Astrocyte (in vitro differentiated cells and primary cell): ENCODE data around the gene EBF4. TPM values are rescaled to one million over a fixed set of nuclear protein-coding genes. Genes with fewer than 3 reads are reported as not detected.
A peak's percentile ranks its signal among the peaks of the same experiment; 100 is the strongest.

Experiments
- DNase-seq: peaks from one replicate; pipeline ENCODE4 v3.0.0-alpha.2; 2010; ENCODE audit warnings: low read depth
- FAIRE-seq: peaks from 2 replicates; lab custom pipeline; 2011; peaks lifted over from hg19 to GRCh38; lab: Jason Lieb, UNC
- H2AFZ ChIP-seq: 2 replicates; pipeline ENCODE4 v1.6.0; 2012; ENCODE audit warnings: low read depth, low read length, inconsistent platforms
- H3K27ac ChIP-seq: 2 replicates; pipeline ENCODE4 v1.5.1; 2011; ENCODE audit warnings: low read depth, low read length, inconsistent platforms
- H3K27me3 ChIP-seq: 2 replicates; pipeline ENCODE4 v1.6.0; 2011; ENCODE audit warnings: low read length, inconsistent platforms; ENCODE audit not compliant: insufficient read depth
- H3K36me3 ChIP-seq: 2 replicates; pipeline ENCODE4 v1.5.1; 2011; ENCODE audit warnings: low read length, inconsistent platforms; ENCODE audit not compliant: insufficient read depth
- H3K4me1 ChIP-seq: 2 replicates; pipeline ENCODE4 v1.5.1; 2011; ENCODE audit warnings: low read length, inconsistent platforms; ENCODE audit not compliant: insufficient read depth
- H3K4me2 ChIP-seq: 2 replicates; pipeline ENCODE4 v1.6.0; 2012; ENCODE audit warnings: low read length, inconsistent platforms
- H3K4me3 ChIP-seq: 2 replicates; pipeline ENCODE4 v1.5.1; 2011; ENCODE audit warnings: low read depth, mild to moderate bottlenecking, low read length, inconsistent platforms; ENCODE audit not compliant: insufficient read depth
- H3K79me2 ChIP-seq: 2 replicates; pipeline ENCODE4 v1.6.0; 2012; ENCODE audit warnings: mild to moderate bottlenecking, low read length, inconsistent platforms; ENCODE audit not compliant: insufficient read depth
- H3K9ac ChIP-seq: 2 replicates; pipeline ENCODE4 v1.6.0; 2012; ENCODE audit warnings: mild to moderate bottlenecking, low read length, inconsistent platforms
- H3K9me3 ChIP-seq: 2 replicates; pipeline ENCODE4 v1.5.1; 2012; ENCODE audit warnings: low read depth, mild to moderate bottlenecking, low read length, inconsistent platforms; ENCODE audit not compliant: insufficient read depth
- H4K20me1 ChIP-seq: 2 replicates; pipeline ENCODE4 v1.6.0; 2012; ENCODE audit warnings: low read length, inconsistent platforms; ENCODE audit not compliant: insufficient read depth
- H3K27ac Mint-ChIP-seq: one replicate; pipeline ENCODE4 v1.8.0; 2021; ENCODE audit warnings: mild to moderate bottlenecking, mixed read lengths; ENCODE audit not compliant: unreplicated experiment
- H3K27me3 Mint-ChIP-seq: one replicate; pipeline ENCODE4 v1.8.0; 2021; ENCODE audit warnings: low read depth, mixed read lengths; ENCODE audit not compliant: unreplicated experiment
- H3K36me3 Mint-ChIP-seq: one replicate; pipeline ENCODE4 v1.8.0; 2021; ENCODE audit warnings: low read depth, mixed read lengths; ENCODE audit not compliant: unreplicated experiment
- H3K4me1 Mint-ChIP-seq: one replicate; pipeline ENCODE4 v1.8.0; 2021; ENCODE audit warnings: low read depth, mixed read lengths; ENCODE audit not compliant: unreplicated experiment
- H3K4me3 Mint-ChIP-seq: one replicate; pipeline ENCODE4 v1.8.0; 2021; ENCODE audit warnings: mild to moderate bottlenecking, moderate library complexity, mixed read lengths; ENCODE audit not compliant: unreplicated experiment
- H3K9me3 Mint-ChIP-seq: one replicate; pipeline ENCODE4 v1.8.0; 2021; ENCODE audit warnings: mild to moderate bottlenecking, mixed read lengths; ENCODE audit not compliant: unreplicated experiment
- EZH2 ChIP-seq: IDR thresholded peaks from 2 replicates; pipeline ENCODE4 v1.6.1; 2012; ENCODE audit warnings: mild to moderate bottlenecking, low read length, inconsistent platforms; ENCODE audit not compliant: insufficient read depth
- total RNA-seq: library from RNA; stranded (reverse); gene quantifications from 2 replicates; pipeline ENCODE4 v1.2.1, GENCODE V29; 2021
- TF ChIP-seq, protein P1 (sequence below): IDR thresholded peaks from 2 replicates; pipeline ENCODE4 v1.5.1; 2011; ENCODE audit warnings: low read depth, mild to moderate bottlenecking, inconsistent platforms, low read length, moderate library complexity; ENCODE audit not compliant: insufficient read depth

EBF4 gene
- total RNA-seq, 1 donor from 2014 or later = 2.3 TPM

GRCh38 chr20:2663364-2663886 lies 29.2 kb upstream of the EBF4 start:
- H3K4me1 Mint-ChIP-seq = no peaks in the 10 kb centered on the region
- peak overlapping the region; percentile 79 for H3K27ac ChIP-seq
- FAIRE-seq = no peak

GRCh38 chr20:2663887-2664719 lies 28.5 kb upstream of the EBF4 start, which contains the start of gene IDH3B:
Gene IDH3B, minus strand, starts transcription at chr20:2664216. Its CDS starts 28 bp downstream, at chr20:2664188.
- Mint-ChIP-seq H3K9me3 (no peaks in the 10 kb centered on the region), H3K4me3 (peak within 1 kb of the TSS; percentile 97), H3K27me3 (peaks cover 11% of the 10 kb centered on the region), H3K27ac (peak within 1 kb of the TSS; percentile 96), H3K4me1 (no peaks in the 10 kb centered on the region), H3K36me3 (peaks cover 7% of the 10 kb centered on the region)
- Histone ChIP-seq H3K9ac (peak within 1 kb of the TSS; percentile 91), H3K4me2 (peak within 1 kb of the TSS; percentile 99), H2AFZ (peak within 1 kb of the TSS; percentile 88), H3K27me3 (peaks cover 8% of the 10 kb centered on the region), H4K20me1 (peaks cover 7% of the 10 kb centered on the region), H3K4me3 (peak within 1 kb of the TSS; percentile 94), H3K79me2 (peaks cover 14% of the 10 kb centered on the region), H3K4me1 (peaks cover 10% of the 10 kb centered on the region), H3K27ac (peak within 1 kb of the TSS; percentile 79), H3K36me3 (peaks cover 18% of the 10 kb centered on the region), H3K9me3 (no peaks in the 10 kb centered on the region)
- DNase-seq (peak; percentile 91), FAIRE-seq (peak; percentile 69)
- no peak for TF ChIP-seq EZH2
- TF ChIP-seq, protein P1, sequence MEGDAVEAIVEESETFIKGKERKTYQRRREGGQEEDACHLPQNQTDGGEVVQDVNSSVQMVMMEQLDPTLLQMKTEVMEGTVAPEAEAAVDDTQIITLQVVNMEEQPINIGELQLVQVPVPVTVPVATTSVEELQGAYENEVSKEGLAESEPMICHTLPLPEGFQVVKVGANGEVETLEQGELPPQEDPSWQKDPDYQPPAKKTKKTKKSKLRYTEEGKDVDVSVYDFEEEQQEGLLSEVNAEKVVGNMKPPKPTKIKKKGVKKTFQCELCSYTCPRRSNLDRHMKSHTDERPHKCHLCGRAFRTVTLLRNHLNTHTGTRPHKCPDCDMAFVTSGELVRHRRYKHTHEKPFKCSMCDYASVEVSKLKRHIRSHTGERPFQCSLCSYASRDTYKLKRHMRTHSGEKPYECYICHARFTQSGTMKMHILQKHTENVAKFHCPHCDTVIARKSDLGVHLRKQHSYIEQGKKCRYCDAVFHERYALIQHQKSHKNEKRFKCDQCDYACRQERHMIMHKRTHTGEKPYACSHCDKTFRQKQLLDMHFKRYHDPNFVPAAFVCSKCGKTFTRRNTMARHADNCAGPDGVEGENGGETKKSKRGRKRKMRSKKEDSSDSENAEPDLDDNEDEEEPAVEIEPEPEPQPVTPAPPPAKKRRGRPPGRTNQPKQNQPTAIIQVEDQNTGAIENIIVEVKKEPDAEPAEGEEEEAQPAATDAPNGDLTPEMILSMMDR = no peak

More at GRCh38 chr20:2663364-2663886, 29.2 kb upstream of the EBF4 start:
- Histone ChIP-seq H3K79me2 (peaks cover 14% of the 10 kb centered on the region), H2AFZ (peak overlapping the region; percentile 88), H3K4me3 (peak overlapping the region; percentile 94), H4K20me1 (peaks cover 14% of the 10 kb centered on the region), H3K36me3 (peaks cover 20% of the 10 kb centered on the region), H3K9ac (peak overlapping the region; percentile 91), H3K9me3 (no peaks in the 10 kb centered on the region), H3K27me3 (peaks cover 3% of the 10 kb centered on the region), H3K4me1 (peaks cover 10% of the 10 kb centered on the region), H3K4me2 (peak overlapping the region; percentile 99)
- Mint-ChIP-seq H3K27me3 (peaks cover 6% of the 10 kb centered on the region), H3K27ac (peak overlapping the region; percentile 96), H3K9me3 (no peaks in the 10 kb centered on the region), H3K36me3 (peaks cover 12% of the 10 kb centered on the region), H3K4me3 (peak overlapping the region; percentile 97)
- no peak for DNase-seq
- TF ChIP-seq, protein P1 = no peak
- no peak for TF ChIP-seq EZH2
